GM19452 (cell line): Measurements from ENCODE around the gene LOXHD1.

Experiments
- ATAC-seq: cut with Tn5 transposase; IDR thresholded peaks from one replicate; pipeline ENCODE4 v1.9.1; 2021; ENCODE audit not compliant: unreplicated experiment

The LOXHD1 gene

GRCh38 chr18:46554406-46555080 lies 102.5 kb downstream of the LOXHD1 start:
- no peak for ATAC-seq

DNA sequence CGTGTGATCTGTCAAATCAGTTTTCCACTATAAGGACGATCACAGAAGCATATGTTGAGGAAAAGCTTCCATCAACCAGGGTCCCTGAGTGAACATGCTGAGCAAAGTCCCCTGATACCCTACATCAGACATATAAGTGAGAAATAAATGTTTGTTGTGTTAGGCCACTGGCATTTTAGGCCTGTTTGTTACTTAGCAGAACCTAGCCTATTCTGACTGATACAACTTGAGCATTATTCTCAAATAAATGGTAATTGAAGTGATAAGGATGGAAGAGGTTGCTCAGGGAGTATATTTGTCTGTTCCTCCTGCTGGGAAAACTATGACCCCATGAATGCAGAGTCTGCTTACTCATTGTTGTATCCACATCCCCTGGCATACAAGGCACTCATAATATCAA lies 106.4 kb downstream of the LOXHD1 start:
- no peak for ATAC-seq

- no peak for ATAC-seq
Measured at GRCh38 chr18:46547520-46547919, 109.5 kb downstream of the LOXHD1 start.

DNA sequence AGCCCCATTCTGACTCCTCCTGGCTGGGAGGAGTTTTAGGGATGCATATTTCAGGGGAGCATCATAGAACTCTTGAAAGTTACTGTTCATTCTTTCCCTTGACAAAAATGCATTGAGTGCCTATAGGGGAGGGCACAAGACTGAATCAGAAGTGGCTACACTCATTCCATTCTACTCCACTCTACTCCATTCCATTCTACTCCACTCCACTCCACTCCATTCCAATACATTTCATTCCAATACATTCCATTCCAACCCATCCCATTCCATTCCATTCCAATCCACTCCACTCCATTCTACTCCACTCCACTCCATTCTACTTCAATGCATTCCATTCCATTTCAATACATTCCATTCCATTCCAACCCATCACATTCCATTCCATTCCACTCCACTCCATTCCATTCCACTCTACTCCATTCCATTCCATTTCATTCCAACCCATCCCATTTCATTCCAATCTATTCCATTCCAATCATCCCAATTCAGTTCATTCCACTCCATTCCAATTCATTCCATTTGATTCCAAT lies 110.8 kb downstream of the LOXHD1 start:
- no peak for ATAC-seq

DNA sequence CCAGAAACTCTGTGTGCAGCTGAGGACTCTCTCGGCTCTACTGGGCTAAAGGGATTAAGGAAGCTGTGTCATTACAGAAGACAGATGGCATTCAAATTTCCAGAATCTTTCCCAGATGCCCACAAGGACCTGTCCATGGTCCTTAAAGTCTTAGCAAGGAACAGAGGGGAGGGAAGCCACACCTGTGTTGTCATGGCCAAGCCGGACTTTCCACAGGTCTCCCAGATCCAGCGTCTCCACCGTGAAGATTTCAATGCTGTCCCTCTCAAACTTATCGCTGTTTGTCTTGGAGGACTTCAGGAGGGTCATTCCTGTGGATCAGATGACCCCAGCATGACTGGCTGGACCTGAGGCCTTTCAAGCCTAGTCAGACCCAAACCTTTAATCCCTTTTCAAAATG lies 114.5 kb downstream of the LOXHD1 start:
- no peak for ATAC-seq

DNA sequence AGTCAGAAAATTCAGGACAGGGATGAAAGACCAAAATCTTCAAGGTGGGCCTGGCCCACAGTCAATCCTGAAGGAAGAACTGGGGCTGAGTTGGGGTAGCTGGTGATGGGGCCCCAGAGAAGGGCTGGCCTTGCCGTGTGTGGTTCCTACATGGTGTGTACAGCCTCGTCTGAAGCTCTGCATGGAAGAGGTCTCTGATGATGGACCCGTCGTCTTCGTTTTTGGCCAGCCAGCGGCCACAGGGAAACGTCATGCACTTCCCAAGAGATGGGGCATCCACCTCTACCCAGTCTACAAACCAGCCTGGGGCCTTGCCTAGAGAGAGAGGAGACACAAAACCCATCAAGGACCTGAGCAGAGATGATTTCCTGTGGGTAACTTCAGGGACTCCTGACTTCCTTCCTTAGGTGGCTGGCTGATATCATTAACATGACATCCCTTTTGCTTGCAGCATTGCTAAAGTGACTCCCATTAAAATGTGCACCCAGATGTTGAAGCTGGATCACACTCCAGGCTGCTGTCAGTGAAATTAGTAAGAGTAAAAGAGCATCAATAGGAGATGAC lies 115.3 kb downstream of the LOXHD1 start:
- ATAC-seq = no peak

GRCh38 chr18:46538376-46538775 lies 118.6 kb downstream of the LOXHD1 start:
- ATAC-seq = no peak

DNA sequence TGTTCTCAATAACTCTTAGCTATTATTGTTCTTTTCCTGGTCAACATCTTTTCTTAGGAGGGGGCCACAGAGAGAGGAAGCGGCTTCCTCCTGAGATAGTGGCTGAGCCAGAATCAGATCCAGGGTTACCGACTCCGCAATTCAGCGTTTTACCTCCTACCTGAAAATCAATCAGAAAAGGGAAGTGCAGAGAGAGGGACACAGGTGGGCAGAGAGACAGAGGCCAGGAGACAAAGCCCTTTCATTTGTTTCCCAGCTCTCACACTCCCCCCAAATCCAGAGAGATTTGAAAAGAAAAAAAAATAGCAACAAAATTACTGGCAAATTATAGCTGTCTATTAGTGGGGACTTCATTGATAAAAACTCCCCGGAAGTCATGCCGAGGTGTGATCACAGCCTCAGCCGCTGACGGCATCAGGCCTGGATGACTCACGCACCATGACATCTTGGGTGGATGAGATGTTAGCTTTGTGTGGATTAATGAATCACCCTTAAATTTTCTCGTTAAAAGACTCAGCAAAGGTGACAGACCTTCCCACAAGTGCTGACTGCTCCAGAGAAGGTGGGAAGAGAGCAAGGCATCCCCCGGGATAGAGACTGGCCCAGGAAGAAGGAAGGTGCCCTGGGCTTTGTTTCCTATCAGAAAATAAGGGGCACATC lies 120.7 kb downstream of the LOXHD1 start:
- ATAC-seq = no peak

DNA sequence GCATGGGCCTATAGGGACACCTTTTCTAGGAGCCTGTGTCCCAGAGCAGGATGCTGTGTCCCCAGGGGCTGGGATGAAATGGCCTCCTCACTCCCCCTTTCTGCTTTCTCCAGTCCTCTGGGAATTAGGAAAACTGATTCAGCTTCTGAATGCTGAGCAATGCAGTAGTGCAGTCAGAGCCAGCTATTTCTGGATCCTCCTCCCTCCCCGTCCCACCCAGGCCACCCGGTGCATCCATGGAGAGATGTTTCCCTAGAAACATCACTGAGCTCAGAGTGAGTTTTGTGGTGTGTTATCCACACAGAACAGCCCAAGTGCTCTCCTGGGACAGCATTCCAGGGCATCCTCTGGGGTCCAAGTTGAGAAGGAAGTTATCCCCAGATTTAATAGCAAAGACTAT lies 125.5 kb downstream of the LOXHD1 start:
- ATAC-seq = no peak

- ATAC-seq = no peak
Measured at GRCh38 chr18:46528037-46528436, 129.0 kb downstream of the LOXHD1 start.

DNA sequence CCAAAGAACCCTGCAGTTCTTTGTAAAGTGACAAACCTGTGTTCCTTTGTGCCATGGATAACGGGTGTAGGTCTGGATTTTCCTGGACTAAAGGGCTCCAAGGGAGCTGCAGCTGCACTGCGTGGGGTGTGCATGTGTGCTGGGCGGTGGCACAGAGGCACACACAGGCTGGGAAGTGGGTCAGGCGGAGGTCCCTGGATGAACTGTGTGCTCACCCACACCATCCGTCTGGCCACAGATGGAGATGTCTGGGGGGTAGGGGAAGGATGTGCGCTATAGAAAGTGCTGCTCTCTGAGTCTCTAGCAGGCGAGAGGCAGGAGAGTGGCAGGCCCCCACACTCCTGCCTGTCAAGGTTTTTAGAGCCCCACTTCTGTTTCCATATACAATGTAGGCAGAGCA lies 137.2 kb downstream of the LOXHD1 start:
- no peak for ATAC-seq

DNA sequence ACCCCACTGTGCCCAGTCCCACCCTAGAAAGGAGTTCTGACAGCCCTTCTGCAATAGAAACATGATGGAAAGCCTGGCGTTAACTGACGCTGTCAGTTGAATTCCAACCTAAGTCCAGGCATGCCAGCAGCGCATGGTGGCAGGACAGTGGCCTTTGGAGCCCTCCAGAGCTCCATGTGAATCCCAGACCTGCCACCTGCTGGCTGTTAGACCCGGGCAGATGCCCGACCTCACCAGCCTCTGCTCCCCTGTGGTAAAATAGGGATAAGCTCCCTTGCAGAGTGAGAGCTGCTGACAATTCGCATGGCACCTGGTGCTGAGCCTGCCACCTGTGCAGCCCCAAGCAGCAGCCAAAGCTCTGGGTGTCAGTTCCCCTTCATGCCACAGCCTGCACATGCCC lies 138.6 kb downstream of the LOXHD1 start:
- no peak for ATAC-seq

DNA sequence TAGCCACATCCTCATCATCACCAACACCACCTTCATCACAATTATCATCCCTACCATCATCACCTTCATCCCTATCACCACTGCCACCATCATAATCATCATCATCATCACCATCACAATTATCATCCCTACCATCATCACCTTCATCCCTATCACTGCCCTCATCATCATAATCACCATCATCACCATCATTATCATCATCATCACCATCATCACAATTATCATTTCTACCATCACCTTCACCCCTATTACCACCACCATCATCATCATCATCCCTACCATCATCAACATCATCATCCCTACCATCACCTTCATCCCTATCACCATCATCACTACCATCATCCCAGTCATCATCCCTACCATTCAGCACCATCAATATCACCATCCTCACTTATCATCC lies 140.5 kb downstream of the LOXHD1 start:
- no peak for ATAC-seq

- no peak for ATAC-seq
Measured at GRCh38 chr18:46510386-46510785, 146.6 kb downstream of the LOXHD1 start.

DNA sequence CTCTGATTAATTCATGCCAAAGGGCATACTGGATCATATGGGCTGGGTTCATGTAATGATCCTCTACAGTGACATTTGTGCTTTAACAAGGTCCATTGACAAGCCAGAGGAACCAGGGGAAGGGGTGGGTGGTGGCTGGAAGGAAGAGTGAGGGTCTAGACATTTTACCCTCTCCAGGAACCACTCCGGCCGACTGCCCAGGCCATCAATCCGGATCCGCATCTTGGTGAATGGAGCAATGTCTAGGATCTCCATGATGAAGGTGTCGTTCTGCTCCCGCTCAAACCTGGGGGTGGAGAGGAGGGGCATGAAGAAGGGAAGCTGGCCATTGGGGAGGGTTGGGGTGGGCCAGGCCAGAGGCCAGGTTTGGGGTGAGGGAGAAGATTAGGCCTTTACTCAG lies 147.5 kb downstream of the LOXHD1 start:
- no peak for ATAC-seq

GRCh38 chr18:46506974-46507586 lies 149.9 kb downstream of the LOXHD1 start:
- no peak for ATAC-seq

- ATAC-seq = no peak
Measured at GRCh38 chr18:46502444-46502843, 154.6 kb downstream of the LOXHD1 start.

- ATAC-seq = no peak
Measured at GRCh38 chr18:46497129-46497528, 159.9 kb downstream of the LOXHD1 start.

- ATAC-seq = no peak
Measured at GRCh38 chr18:46488471-46489213, 168.4 kb downstream of the LOXHD1 start.

DNA sequence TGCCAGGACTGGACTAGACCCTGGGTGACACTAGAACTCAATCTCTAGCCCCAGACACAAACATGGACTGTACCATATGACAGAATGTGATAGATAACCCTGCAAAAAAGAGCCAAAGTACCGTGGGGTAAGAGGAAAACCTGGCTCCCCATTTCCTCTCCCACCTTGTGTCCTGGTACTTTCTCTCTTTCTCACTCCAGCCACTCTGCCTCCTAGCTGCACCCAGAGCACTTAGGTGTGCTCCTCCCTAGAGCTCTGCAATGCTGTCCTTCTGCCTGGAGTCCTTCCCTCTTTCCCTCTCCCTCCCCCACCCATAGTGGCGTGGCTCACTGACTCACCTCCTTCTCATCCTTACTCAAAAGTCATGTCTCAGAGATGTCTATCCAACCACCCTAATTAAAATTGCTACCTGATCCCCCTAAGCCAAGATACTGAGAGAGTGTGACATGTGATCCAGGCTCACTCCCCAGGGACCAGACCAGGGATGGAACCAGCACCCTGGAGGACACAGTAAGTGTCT lies 171.3 kb downstream of the LOXHD1 start:
- ATAC-seq = no peak

- ATAC-seq = no peak
Measured at GRCh38 chr18:46484971-46485370, 172.0 kb downstream of the LOXHD1 start.
